GM18867 (cell line): ENCODE results near the gene CGB8.
"Not testable (repeated sequence)": the region's sequence is repeated elsewhere in the genome, so short reads cannot be mapped to it uniquely, and the experiment has no call there.

ENCODE experiments used
- ATAC-seq: cut with Tn5 transposase; IDR thresholded peaks from one replicate; pipeline ENCODE4 v1.9.1; 2021; ENCODE audit warnings: mild to moderate bottlenecking, moderate library complexity; ENCODE audit not compliant: unreplicated experiment

CGB8 gene

GRCh38 chr19:49049011-49049410 lies at the start of gene CGB8:
CGB8 (minus strand) TSS chr19:49049111; CDS start chr19:49048739, 372 bp downstream.
- not testable (repeated sequence) for ATAC-seq

- ATAC-seq: no peak
These were observed 48.8 kb upstream of the CGB8 start for GRCh38 chr19:49097453-49098288.

GRCh38 chr19:49094505-49095482 lies 45.9 kb upstream of the CGB8 start:
- ATAC-seq: no peak

- ATAC-seq: no peak
These were observed 43.8 kb upstream of the CGB8 start for GRCh38 chr19:49092686-49093085.

GRCh38 chr19:49091391-49092038 lies 42.6 kb upstream of the CGB8 start:
- ATAC-seq: no peak

- no peak for ATAC-seq
These were observed 37.4 kb upstream of the CGB8 start for GRCh38 chr19:49086296-49086695.

- no peak for ATAC-seq
These were observed 36.9 kb upstream of the CGB8 start for GRCh38 chr19:49085868-49086232.

- ATAC-seq: peak; percentile 91
These were observed 36.3 kb upstream of the CGB8 start, which contains the start of gene SNRNP70 for GRCh38 chr19:49085020-49085867. SNRNP70 (plus strand) TSS chr19:49085451; CDS start chr19:49086415, 964 bp downstream.

- no peak for ATAC-seq
These were observed 35.5 kb upstream of the CGB8 start for GRCh38 chr19:49084206-49085019.

GRCh38 chr19:49081273-49081672 lies 32.4 kb upstream of the CGB8 start:
- no peak for ATAC-seq

GRCh38 chr19:49080392-49080791 lies 31.5 kb upstream of the CGB8 start:
- ATAC-seq: no peak

- not testable (repeated sequence) for ATAC-seq
These were observed 26.0 kb upstream of the CGB8 start for GRCh38 chr19:49074869-49075268.

- no peak for ATAC-seq
These were observed 24.8 kb upstream of the CGB8 start for GRCh38 chr19:49073514-49074378.

GRCh38 chr19:49071860-49072547 lies 23.1 kb upstream of the CGB8 start:
- ATAC-seq: no peak

- ATAC-seq: no peak
These were observed 21.5 kb upstream of the CGB8 start for GRCh38 chr19:49070416-49070815.

GRCh38 chr19:49069026-49069425 lies 20.1 kb upstream of the CGB8 start:
- ATAC-seq: no peak

GRCh38 chr19:49067554-49067953 lies 18.6 kb upstream of the CGB8 start:
- no peak for ATAC-seq
